ENCODE results near the gene ZFP91. TPM values are rescaled to one million over a fixed set of nuclear protein-coding genes. Genes with fewer than 3 reads are reported as not detected.

Gene ZFP91
- total RNA-seq, 1 experiment from 2014 or later = 58.6 TPM

DNA sequence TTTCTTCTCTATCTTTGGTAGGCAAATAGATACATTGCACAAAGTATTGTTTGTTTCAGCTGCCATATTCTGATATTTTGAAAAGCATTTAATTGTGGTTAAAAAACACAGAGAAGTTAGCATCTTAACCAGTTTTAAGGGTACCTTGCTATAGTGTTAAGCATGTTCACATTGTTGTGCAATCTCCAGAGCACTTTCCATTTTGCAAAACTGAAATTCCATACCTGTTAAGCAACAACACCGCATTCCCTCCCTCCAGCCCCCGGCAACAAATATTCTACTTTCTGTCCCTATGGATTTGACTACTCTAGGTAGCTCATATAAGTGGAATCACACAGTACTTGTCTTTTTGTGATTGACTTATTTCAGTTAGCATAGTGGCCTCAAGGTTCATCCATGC lies 77.5 kb downstream of the ZFP91 start:
- TF ChIP-seq, protein P1, sequence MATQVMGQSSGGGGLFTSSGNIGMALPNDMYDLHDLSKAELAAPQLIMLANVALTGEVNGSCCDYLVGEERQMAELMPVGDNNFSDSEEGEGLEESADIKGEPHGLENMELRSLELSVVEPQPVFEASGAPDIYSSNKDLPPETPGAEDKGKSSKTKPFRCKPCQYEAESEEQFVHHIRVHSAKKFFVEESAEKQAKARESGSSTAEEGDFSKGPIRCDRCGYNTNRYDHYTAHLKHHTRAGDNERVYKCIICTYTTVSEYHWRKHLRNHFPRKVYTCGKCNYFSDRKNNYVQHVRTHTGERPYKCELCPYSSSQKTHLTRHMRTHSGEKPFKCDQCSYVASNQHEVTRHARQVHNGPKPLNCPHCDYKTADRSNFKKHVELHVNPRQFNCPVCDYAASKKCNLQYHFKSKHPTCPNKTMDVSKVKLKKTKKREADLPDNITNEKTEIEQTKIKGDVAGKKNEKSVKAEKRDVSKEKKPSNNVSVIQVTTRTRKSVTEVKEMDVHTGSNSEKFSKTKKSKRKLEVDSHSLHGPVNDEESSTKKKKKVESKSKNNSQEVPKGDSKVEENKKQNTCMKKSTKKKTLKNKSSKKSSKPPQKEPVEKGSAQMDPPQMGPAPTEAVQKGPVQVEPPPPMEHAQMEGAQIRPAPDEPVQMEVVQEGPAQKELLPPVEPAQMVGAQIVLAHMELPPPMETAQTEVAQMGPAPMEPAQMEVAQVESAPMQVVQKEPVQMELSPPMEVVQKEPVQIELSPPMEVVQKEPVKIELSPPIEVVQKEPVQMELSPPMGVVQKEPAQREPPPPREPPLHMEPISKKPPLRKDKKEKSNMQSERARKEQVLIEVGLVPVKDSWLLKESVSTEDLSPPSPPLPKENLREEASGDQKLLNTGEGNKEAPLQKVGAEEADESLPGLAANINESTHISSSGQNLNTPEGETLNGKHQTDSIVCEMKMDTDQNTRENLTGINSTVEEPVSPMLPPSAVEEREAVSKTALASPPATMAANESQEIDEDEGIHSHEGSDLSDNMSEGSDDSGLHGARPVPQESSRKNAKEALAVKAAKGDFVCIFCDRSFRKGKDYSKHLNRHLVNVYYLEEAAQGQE (IDR thresholded peaks at IDR 0.05; ENCODE audit: low read depth) = no peak
- no peak for TF ChIP-seq SRF (IDR thresholded peaks at IDR 0.05; ENCODE audit: low read depth)
- no peak for TF ChIP-seq SIN3A (IDR thresholded peaks at IDR 0.05; ENCODE audit: low read depth)
- no peak for TF ChIP-seq RAD21 (IDR thresholded peaks at IDR 0.05; ENCODE audit: low read depth)
- TF ChIP-seq TCF7L2 (IDR thresholded peaks at IDR 0.05; ENCODE audit: borderline replicate concordance, extremely low read depth, insufficient read depth, insufficient read length) = no peak
- TF ChIP-seq, protein P2, sequence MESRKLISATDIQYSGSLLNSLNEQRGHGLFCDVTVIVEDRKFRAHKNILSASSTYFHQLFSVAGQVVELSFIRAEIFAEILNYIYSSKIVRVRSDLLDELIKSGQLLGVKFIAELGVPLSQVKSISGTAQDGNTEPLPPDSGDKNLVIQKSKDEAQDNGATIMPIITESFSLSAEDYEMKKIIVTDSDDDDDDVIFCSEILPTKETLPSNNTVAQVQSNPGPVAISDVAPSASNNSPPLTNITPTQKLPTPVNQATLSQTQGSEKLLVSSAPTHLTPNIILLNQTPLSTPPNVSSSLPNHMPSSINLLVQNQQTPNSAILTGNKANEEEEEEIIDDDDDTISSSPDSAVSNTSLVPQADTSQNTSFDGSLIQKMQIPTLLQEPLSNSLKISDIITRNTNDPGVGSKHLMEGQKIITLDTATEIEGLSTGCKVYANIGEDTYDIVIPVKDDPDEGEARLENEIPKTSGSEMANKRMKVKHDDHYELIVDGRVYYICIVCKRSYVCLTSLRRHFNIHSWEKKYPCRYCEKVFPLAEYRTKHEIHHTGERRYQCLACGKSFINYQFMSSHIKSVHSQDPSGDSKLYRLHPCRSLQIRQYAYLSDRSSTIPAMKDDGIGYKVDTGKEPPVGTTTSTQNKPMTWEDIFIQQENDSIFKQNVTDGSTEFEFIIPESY (IDR thresholded peaks at IDR 0.05; ENCODE audit: extremely low read depth, insufficient replicate concordance, low read length) = no peak
- no peak for TF ChIP-seq POLR2AphosphoS5 (IDR thresholded peaks at IDR 0.05; ENCODE audit: low read depth, low read length)
- TF ChIP-seq CBX3 (IDR thresholded peaks at IDR 0.05; ENCODE audit: low read depth) = no peak
- TF ChIP-seq EZH2phosphoT487 (IDR thresholded peaks at IDR 0.05; ENCODE audit: borderline replicate concordance) = no peak
- no peak for TF ChIP-seq ZNF274 (IDR thresholded peaks at IDR 0.05; ENCODE audit: low read depth, low read length)
- no peaks in the 10 kb centered on the region for H4K20me1 ChIP-seq (ENCODE audit: insufficient read depth)
- peaks cover 22 to 29% of the 10 kb centered on the region in 2 experiments for H3K4me1 ChIP-seq (ENCODE audit: control insufficient read depth in 1 of 2, insufficient read depth in 2 of 2, low read length in 2 of 2)
- ChIA-PET POLR2A (no interaction called here), CTCF (no interaction called here), RAD21 (ENCODE audit: low non-redundant PET in 1 of 2, low total read pairs in 2 of 2, uncharacterized antibody in 2 of 2, unreplicated experiment in 2 of 2) (no interaction called here)
- DNase-seq (ENCODE audit: low read depth, low spot score) (no peak), ATAC-seq (no peak)
- no TSS peak for BruUV-seq (replicated peaks)
- intact Hi-C loops (cut with micrococcal nuclease) = loop anchor here (10.0 kb wide), 1 partner anchor 398 kb away; no protein-coding TSS in a partner anchor
- no peak overlapping the region for H3K4me2 ChIP-seq (ENCODE audit: low read length)
- H3K79me2 ChIP-seq (ENCODE audit: insufficient read depth, low read length) = no peaks in the 10 kb centered on the region
- no peak overlapping the region for H3K27ac ChIP-seq (ENCODE audit: low read depth, low read length)
- no peaks in the 10 kb centered on the region for H3K9me2 ChIP-seq (ENCODE audit: insufficient read depth)
- H3K9me3 ChIP-seq (ENCODE audit: control insufficient read depth in 1 of 2, insufficient read depth in 1 of 2, low read depth in 1 of 2, low read length in 2 of 2) = no peaks in the 10 kb centered on the region
- H3K27me3 ChIP-seq (ENCODE audit: insufficient read depth, low read length) = no peaks in the 10 kb centered on the region
- no peak overlapping the region for H3K4me3 ChIP-seq (replicated peaks in 1 of 2; ENCODE audit: low read depth in 1 of 2, low read length in 2 of 2)
- no peak overlapping the region for H2AFZ ChIP-seq (ENCODE audit: low read depth, low read length, poor library complexity, severe bottlenecking)
- H3K9ac ChIP-seq (ENCODE audit: low read length) = no peak overlapping the region
- no peaks in the 10 kb centered on the region for H3K36me3 ChIP-seq (ENCODE audit: control insufficient read depth in 1 of 2, insufficient read depth in 2 of 2, low read length in 2 of 2)
